ENCODE data around the gene C10orf71. TPM values are rescaled to one million over a fixed set of nuclear protein-coding genes. Genes with fewer than 3 reads are reported as not detected.
A peak's percentile ranks its signal among the peaks of the same experiment; 100 is the strongest.

Gene C10orf71
- total RNA-seq, 1 experiment from 2014 or later: not detected

DNA sequence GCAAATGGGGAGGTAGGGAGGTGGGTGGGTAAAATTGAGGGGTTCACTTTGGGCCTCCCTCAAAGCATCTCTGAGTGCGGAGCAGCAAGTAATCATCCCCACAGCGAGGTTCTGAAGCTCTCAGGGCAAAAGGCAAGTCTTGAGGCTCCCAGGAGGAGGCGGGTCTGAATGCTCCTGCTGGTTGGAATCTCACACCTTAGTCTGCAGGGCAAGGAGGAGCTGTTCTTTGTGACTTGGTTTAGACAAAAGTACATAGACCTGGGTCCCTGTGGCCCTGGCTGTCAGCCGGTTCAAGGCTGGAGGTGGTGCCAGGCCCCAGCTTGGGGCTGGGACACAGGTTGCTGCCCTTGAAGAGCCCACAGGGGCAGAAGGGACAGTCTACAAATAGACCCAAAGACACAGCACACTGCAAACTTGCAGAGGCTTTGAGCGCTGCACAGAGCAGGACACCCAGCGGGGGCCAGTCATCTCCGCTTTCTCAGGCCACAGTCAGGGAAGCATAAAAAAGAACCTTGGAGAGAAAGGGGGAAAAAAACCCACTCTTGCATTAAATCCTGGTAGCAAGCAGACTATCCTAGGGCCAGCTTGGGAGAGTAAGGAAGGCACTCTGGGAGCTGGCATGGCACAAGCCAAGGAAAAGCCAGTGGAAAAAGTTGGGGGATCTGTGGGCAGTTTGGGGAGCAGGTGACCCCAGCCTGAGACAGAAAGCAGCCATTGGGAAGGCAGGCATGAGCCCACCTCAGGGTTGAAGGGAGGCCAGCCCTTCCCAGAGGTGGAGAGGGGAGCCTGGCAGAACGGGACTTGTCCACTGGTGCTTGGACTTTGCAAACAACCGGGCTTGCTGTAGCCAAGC, 926 bp upstream of the C10orf71 start:
- peaks cover 4% of the 10 kb centered on the region; the same call in 1 of the 2 replicates for H3K27me3 ChIP-seq (replicated peaks; ENCODE audit: control insufficient read depth, insufficient read depth, low read length)
- BruUV-seq (replicated peaks): no TSS peak
- H3K36me3 Mint-ChIP-seq (ENCODE audit: insufficient read depth, unreplicated experiment): no peaks in the 10 kb centered on the region
- POLR2A ChIA-PET: no interaction called here
- H3K36me3 ChIP-seq (ENCODE audit: control insufficient read depth, insufficient read depth, low read length): no peaks in the 10 kb centered on the region
- CTCF ChIA-PET: no interaction called here
- H3K4me3 ChIP-seq (ENCODE audit: low read depth, low read length): no peak overlapping the region
- H3K27ac Mint-ChIP-seq (ENCODE audit: unreplicated experiment): peak overlapping the region; percentile 22
- TF ChIP-seq, protein P1, sequence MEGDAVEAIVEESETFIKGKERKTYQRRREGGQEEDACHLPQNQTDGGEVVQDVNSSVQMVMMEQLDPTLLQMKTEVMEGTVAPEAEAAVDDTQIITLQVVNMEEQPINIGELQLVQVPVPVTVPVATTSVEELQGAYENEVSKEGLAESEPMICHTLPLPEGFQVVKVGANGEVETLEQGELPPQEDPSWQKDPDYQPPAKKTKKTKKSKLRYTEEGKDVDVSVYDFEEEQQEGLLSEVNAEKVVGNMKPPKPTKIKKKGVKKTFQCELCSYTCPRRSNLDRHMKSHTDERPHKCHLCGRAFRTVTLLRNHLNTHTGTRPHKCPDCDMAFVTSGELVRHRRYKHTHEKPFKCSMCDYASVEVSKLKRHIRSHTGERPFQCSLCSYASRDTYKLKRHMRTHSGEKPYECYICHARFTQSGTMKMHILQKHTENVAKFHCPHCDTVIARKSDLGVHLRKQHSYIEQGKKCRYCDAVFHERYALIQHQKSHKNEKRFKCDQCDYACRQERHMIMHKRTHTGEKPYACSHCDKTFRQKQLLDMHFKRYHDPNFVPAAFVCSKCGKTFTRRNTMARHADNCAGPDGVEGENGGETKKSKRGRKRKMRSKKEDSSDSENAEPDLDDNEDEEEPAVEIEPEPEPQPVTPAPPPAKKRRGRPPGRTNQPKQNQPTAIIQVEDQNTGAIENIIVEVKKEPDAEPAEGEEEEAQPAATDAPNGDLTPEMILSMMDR (IDR thresholded peaks at IDR 0.05; ENCODE audit: insufficient read depth in 1 of 2, low read depth in 1 of 2, low read length in 1 of 2, severe bottlenecking in 1 of 2, unreplicated experiment in 1 of 2): no peak
- no peaks in the 10 kb centered on the region for H3K9me3 Mint-ChIP-seq (ENCODE audit: unreplicated experiment)
- no peaks in the 10 kb centered on the region for H3K4me1 ChIP-seq
- H3K4me3 Mint-ChIP-seq (ENCODE audit: unreplicated experiment): no peak overlapping the region
- H3K9me3 ChIP-seq: no peaks in the 10 kb centered on the region
- intact Hi-C loops (cut with micrococcal nuclease; ENCODE audit: unreplicated experiment): no loop called here
- peaks cover 14% of the 10 kb centered on the region for H3K4me1 Mint-ChIP-seq (ENCODE audit: low read depth, unreplicated experiment)
- H3K27me3 Mint-ChIP-seq (ENCODE audit: insufficient read depth, unreplicated experiment): peaks cover 15% of the 10 kb centered on the region
- DNase-seq: no peak

DNA sequence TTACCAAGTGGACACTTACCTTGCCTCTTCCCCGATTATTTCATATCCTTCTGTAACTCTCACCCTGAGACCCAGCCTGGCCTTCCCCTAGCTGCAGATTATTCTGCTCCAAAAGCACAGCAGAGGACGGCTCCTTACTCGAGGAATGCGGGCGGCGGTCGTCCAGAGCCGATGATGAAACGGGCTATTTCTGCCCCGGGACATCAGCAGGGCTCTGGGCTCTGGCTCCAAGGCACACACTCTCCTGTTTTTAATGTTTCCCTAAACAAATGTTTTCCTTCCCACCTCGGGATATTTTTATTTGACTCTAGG, 343 bp upstream of the C10orf71 start:
- no peaks in the 10 kb centered on the region for H3K9me3 Mint-ChIP-seq (ENCODE audit: unreplicated experiment)
- DNase-seq: peak in 1 of 2 experiments; percentile 26
- peaks cover 14% of the 10 kb centered on the region for H3K27me3 Mint-ChIP-seq (ENCODE audit: insufficient read depth, unreplicated experiment)
- no peaks in the 10 kb centered on the region for H3K36me3 Mint-ChIP-seq (ENCODE audit: insufficient read depth, unreplicated experiment)
- H3K27ac Mint-ChIP-seq (ENCODE audit: unreplicated experiment): no peak overlapping the region
- ChIA-PET CTCF (no interaction called here), POLR2A (no interaction called here)
- peaks cover 4% of the 10 kb centered on the region; the same call in 1 of the 2 replicates for H3K27me3 ChIP-seq (replicated peaks; ENCODE audit: control insufficient read depth, insufficient read depth, low read length)
- H3K4me3 ChIP-seq (ENCODE audit: low read depth, low read length): no peak overlapping the region
- no peak overlapping the region for H3K4me3 Mint-ChIP-seq (ENCODE audit: unreplicated experiment)
- TF ChIP-seq, protein P1 (IDR thresholded peaks at IDR 0.05; ENCODE audit: insufficient read depth in 1 of 2, low read depth in 1 of 2, low read length in 1 of 2, severe bottlenecking in 1 of 2, unreplicated experiment in 1 of 2): no peak
- H3K36me3 ChIP-seq (ENCODE audit: control insufficient read depth, insufficient read depth, low read length): no peaks in the 10 kb centered on the region
- peaks cover 14% of the 10 kb centered on the region for H3K4me1 Mint-ChIP-seq (ENCODE audit: low read depth, unreplicated experiment)
- H3K9me3 ChIP-seq: no peaks in the 10 kb centered on the region
- intact Hi-C loops (cut with micrococcal nuclease; ENCODE audit: unreplicated experiment): no loop called here
- H3K4me1 ChIP-seq: no peaks in the 10 kb centered on the region
- no TSS peak for BruUV-seq (replicated peaks)

DNA sequence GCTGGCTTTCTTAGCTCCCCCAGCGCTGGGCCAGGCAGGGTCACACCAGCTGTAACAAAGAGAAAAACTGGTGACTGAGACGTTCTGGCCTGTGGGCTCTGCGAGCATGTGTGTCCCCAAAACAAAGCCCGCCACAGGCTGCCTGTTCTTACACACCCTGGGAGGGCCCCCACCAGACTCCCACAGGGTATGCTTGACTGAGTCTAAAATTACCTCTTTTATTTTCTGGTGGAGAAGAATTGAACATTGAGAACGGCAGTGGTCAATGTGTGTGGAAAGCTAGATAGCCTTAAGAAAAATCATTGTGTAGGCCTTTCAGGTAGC, 808 bp downstream of the C10orf71 start:
- Histone ChIP-seq H3K27me3 (replicated peaks; ENCODE audit: control insufficient read depth, insufficient read depth, low read length) (peaks cover 4% of the 10 kb centered on the region; the same call in 1 of the 2 replicates), H3K9me3 (no peaks in the 10 kb centered on the region), H3K36me3 (ENCODE audit: control insufficient read depth, insufficient read depth, low read length) (no peaks in the 10 kb centered on the region), H3K4me3 (ENCODE audit: low read depth, low read length) (no peak overlapping the region), H3K4me1 (no peaks in the 10 kb centered on the region)
- ChIA-PET POLR2A (no interaction called here), CTCF (no interaction called here)
- intact Hi-C loops (cut with micrococcal nuclease; ENCODE audit: unreplicated experiment): no loop called here
- Mint-ChIP-seq H3K9me3 (ENCODE audit: unreplicated experiment) (no peaks in the 10 kb centered on the region), H3K4me3 (ENCODE audit: unreplicated experiment) (no peak overlapping the region), H3K27me3 (ENCODE audit: insufficient read depth, unreplicated experiment) (peaks cover 21% of the 10 kb centered on the region), H3K27ac (ENCODE audit: unreplicated experiment) (no peak overlapping the region), H3K36me3 (ENCODE audit: insufficient read depth, unreplicated experiment) (no peaks in the 10 kb centered on the region), H3K4me1 (ENCODE audit: low read depth, unreplicated experiment) (peaks cover 14% of the 10 kb centered on the region)
- DNase-seq: no peak
- TF ChIP-seq, protein P1 (IDR thresholded peaks at IDR 0.05; ENCODE audit: insufficient read depth in 1 of 2, low read depth in 1 of 2, low read length in 1 of 2, severe bottlenecking in 1 of 2, unreplicated experiment in 1 of 2): no peak
- no TSS peak for BruUV-seq (replicated peaks)

All from Caco-2 (cell line).